ENCODE data around the gene SNX18. TPM values are rescaled to one million over a fixed set of nuclear protein-coding genes. Genes with fewer than 3 reads are reported as not detected.

The SNX18 gene
- total and polyA plus RNA-seq, 12 donors: 4.0 to 89.4 (median 33.7) TPM

DNA sequence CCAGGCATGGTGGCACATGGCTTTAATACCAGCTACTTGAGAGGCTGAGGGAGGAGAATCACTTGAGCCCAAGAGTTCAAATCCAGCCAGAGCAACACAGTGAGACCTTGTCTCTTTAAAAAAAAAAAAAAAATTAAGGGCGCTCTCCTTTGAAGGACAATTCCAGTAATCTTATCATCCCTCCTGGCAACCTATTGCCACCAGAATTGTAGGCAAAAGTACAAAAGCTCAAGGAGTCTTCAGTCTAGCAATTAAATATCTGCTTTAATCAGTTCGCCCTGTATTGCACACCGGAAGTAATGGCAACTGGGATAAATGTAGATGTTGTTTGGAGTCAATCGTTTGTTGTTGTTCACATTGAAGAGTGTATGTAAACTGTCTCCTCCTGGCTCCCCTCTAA lies 7.7 kb downstream of the SNX18 start:
- no peak for DNase-seq
- 45 to 51% (median 48%) methylated on average over 4 of the region's 4 CpGs for WGBS, 4 donors
- H3K27ac ChIP-seq: peak overlapping the region; percentile 65 to 87 (median 77)

DNA sequence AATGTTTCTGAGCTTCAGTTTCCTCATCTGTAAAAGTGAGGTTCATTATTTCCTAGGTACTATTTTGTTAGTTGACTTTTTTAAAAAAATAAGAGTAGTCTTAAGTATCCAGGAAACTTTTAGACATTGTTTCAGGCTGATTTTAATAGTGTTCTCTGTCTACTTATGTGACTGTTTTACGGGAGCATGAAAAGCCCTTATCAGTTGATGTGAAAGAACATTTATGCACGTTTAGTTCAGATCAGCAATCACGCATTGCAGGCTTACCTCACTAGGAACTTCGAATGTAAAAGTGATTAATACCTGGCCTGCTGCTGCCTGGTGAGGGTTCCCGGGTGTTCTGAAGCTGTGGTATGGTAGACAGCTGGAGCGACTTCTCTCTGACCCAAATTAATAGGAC lies 8.1 kb downstream of the SNX18 start:
- Histone ChIP-seq H3K27ac (peak overlapping the region in 2 of 5 donors; percentile 15 to 81), H3K4me3 (no peak overlapping the region), H3K36me3 (replicated peaks in 1 of 2) (no peaks in the 10 kb centered on the region), H3K27me3 (no peaks in the 10 kb centered on the region), H3K9me3 (replicated peaks in 1 of 3) (no peaks in the 10 kb centered on the region), H3K4me1 (replicated peaks in 1 of 2) (peaks cover 41 to 93% of the 10 kb centered on the region in 2 donors)
- no peak for DNase-seq
- WGBS, 4 donors: 55 to 63% (median 59%) methylated on average over 5 to 6 of the region's 6 CpGs
- intact Hi-C loops (cut with DNase I): no loop called here
- TF ChIP-seq, protein P1, sequence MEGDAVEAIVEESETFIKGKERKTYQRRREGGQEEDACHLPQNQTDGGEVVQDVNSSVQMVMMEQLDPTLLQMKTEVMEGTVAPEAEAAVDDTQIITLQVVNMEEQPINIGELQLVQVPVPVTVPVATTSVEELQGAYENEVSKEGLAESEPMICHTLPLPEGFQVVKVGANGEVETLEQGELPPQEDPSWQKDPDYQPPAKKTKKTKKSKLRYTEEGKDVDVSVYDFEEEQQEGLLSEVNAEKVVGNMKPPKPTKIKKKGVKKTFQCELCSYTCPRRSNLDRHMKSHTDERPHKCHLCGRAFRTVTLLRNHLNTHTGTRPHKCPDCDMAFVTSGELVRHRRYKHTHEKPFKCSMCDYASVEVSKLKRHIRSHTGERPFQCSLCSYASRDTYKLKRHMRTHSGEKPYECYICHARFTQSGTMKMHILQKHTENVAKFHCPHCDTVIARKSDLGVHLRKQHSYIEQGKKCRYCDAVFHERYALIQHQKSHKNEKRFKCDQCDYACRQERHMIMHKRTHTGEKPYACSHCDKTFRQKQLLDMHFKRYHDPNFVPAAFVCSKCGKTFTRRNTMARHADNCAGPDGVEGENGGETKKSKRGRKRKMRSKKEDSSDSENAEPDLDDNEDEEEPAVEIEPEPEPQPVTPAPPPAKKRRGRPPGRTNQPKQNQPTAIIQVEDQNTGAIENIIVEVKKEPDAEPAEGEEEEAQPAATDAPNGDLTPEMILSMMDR (IDR thresholded peaks at IDR 0.05): no peak
- no peak for TF ChIP-seq POLR2A (IDR thresholded peaks at IDR 0.05)

More for the DNA sequence above, 7.7 kb downstream of the SNX18 start:
- intact Hi-C loops (cut with DNase I): no loop called here
- TF ChIP-seq, protein P1 (IDR thresholded peaks at IDR 0.05): no peak
- no peak for TF ChIP-seq POLR2A (IDR thresholded peaks at IDR 0.05)
- H3K9me3 ChIP-seq (replicated peaks in 1 of 3): no peaks in the 10 kb centered on the region
- no peaks in the 10 kb centered on the region for H3K36me3 ChIP-seq (replicated peaks in 1 of 2)
- peaks cover 41 to 98% of the 10 kb centered on the region in 2 donors for H3K4me1 ChIP-seq (replicated peaks in 1 of 2)
- H3K4me3 ChIP-seq: peak overlapping the region in 1 of 4 donors; percentile 32
- H3K27me3 ChIP-seq: no peaks in the 10 kb centered on the region

DNA sequence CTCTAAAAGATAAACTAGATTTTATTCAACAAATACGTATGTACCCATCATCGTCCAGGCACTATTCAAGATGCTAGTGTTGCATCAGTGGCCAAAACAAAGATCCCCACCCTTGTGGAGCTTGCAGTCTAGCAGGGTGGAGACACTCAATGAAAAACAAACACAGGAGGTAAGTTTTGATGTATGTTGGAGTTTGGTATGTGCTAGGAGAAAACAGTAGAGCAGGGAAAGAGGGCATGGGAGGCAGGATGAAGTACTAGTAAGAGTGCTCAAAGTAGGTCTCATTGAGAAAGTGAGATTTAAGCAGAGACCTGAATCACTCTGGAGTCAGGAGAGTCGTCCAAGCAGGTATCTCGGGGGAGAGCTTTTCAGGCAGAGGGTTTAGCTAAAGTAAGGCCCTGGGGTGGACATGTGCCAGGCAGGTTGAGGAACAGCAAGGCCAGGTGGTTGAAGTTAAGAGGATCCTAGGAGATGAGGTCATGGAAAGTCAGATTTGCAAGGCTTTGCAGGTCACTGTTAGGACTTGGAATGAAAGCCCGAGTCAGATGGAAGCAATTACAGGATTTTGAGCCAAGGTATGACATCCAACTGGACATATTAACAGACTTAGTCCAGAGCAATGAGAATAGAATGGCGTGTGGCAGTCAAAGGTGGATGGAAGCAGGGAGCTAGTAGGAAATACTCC lies 9.2 kb downstream of the SNX18 start:
- no peaks in the 10 kb centered on the region for H3K27me3 ChIP-seq
- 78 to 85% (median 82%) methylated on average over 6 of the region's 6 CpGs for WGBS, 4 donors
- intact Hi-C loops (cut with DNase I): no loop called here
- no peaks in the 10 kb centered on the region for H3K36me3 ChIP-seq (replicated peaks in 1 of 2)
- H3K4me3 ChIP-seq: no peak overlapping the region
- no peak overlapping the region for H3K27ac ChIP-seq
- no peak for DNase-seq
- H3K9me3 ChIP-seq (replicated peaks in 1 of 3): no peaks in the 10 kb centered on the region
- peaks cover 33 to 83% of the 10 kb centered on the region in 2 donors for H3K4me1 ChIP-seq (replicated peaks in 1 of 2)
- no peak for TF ChIP-seq POLR2A (IDR thresholded peaks at IDR 0.05)
- TF ChIP-seq, protein P1 (IDR thresholded peaks at IDR 0.05): no peak

DNA sequence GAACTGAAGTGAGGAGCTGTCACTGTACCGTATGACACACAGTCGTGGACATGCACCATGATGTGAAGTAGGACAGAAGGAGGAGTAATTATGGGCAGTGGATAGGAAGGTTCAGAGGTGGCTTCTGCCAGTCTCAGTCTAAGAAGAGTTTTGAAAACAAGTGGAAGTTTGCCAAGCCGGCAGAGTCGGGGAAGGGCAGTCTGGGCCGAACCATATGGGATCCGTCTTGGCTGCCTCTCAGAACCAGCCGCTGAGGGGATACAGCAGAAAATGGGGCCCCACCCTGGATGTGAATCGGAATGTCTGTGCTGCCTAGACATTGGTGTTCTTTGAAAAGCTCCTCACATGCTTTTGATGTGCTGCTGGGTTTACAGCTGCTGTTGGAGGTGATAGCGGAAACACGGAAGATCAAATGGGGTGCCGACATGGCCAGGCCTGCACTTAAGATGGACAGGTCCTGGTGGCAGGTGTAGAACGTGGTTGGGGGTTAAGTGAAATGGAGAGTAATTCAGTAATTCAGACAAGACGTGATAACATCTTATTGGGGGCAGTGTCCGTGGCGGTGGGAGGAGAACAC lies 11.2 kb downstream of the SNX18 start:
- DNase-seq: no peak
- peaks cover 19 to 74% of the 10 kb centered on the region in 2 donors for H3K4me1 ChIP-seq (replicated peaks in 1 of 2)

More for the DNA sequence above, 11.2 kb downstream of the SNX18 start:
- Histone ChIP-seq H3K36me3 (replicated peaks in 1 of 2) (no peaks in the 10 kb centered on the region), H3K27me3 (no peaks in the 10 kb centered on the region), H3K27ac (peak overlapping the region in 1 of 5 donors; percentile 13), H3K9me3 (replicated peaks in 1 of 3) (no peaks in the 10 kb centered on the region), H3K4me3 (no peak overlapping the region)
- intact Hi-C loops (cut with DNase I): no loop called here
- TF ChIP-seq, protein P1 (IDR thresholded peaks at IDR 0.05): no peak
- no peak for TF ChIP-seq POLR2A (IDR thresholded peaks at IDR 0.05)
- 85 to 91% (median 86%) methylated on average over 15 of the region's 15 CpGs for WGBS, 4 donors
